Esophagus muscularis mucosa (tissue), 4 donors: ENCODE measurements around the gene APLNR. TPM values are rescaled to one million over a fixed set of nuclear protein-coding genes. Genes with fewer than 3 reads are reported as not detected.

ENCODE experiments used
- DNase-seq: peaks from one replicate; pipeline ENCODE4 v3.0.0-alpha.2; 2017; ENCODE audit errors: extremely low spot score
- H3K27ac ChIP-seq, 4 donors: fragments of 200-600 bp; sonication (generic); replicated peaks in 1 of 4; 1 replicate in 3 of 4; 2 replicates in 1 of 4; pipeline ENCODE4 v1.5.1; 2016 to 2019; ENCODE audit warnings: mild to moderate bottlenecking in 1 of 4
- H3K27me3 ChIP-seq, 4 donors: fragments of 200-600 bp; sonication (generic); one replicate each; pipeline versions ENCODE4 v1.5.1 to v1.6.0; 2016 to 2019
- H3K36me3 ChIP-seq, 4 donors: fragments of 200-600 bp; sonication (generic); one replicate each; pipeline ENCODE4 v1.5.1; 2016 to 2019
- H3K4me1 ChIP-seq, 4 donors: fragments of 200-600 bp; sonication (generic); one replicate each; pipeline ENCODE4 v1.5.1; 2016 to 2019
- H3K4me3 ChIP-seq, 4 donors: fragments of 200-600 bp; sonication (generic); 1 replicate in 2 of 4; 2 replicates in 2 of 4; pipeline ENCODE4 v1.5.1; 2016 to 2019; ENCODE audit warnings: mild to moderate bottlenecking in 4 of 4, moderate library complexity in 1 of 4
- H3K9me3 ChIP-seq, 4 donors: fragments of 200-600 bp; sonication (generic); 1 replicate in 3 of 4; 2 replicates in 1 of 4; pipeline ENCODE4 v1.5.1; 2016 to 2019
- CTCF ChIP-seq, 3 experiments: fragments of 200-600 bp in 2 of 3; fragments of 450-650 bp in 1 of 3; sonication (generic) in 2 of 3; IDR thresholded peaks; one replicate each; pipeline ENCODE4 v1.5.1; 2017 to 2019; ENCODE audit warnings: antibody characterized with exemption in 3 of 3, mild to moderate bottlenecking in 2 of 3, moderate library complexity in 1 of 3
- EP300 ChIP-seq: sonication (generic); formaldehyde crosslinking; IDR thresholded peaks from one replicate; pipeline ENCODE4 v1.6.1; 2017; ENCODE audit warnings: antibody characterized with exemption
- POLR2A ChIP-seq: fragments of 450-650 bp; IDR thresholded peaks from one replicate; pipeline ENCODE4 v1.6.1; 2017; ENCODE audit warnings: antibody characterized with exemption, moderate library complexity, mild to moderate bottlenecking, low read depth
- POLR2AphosphoS5 ChIP-seq, 2 donors: sonication (generic); formaldehyde crosslinking; IDR thresholded peaks; one replicate each; pipeline ENCODE4 v1.6.1; 2017; ENCODE audit warnings: antibody characterized with exemption in 2 of 2
- WGBS: methylation state at CpG from one replicate; pipeline ENCODE4 v1.1.5; 2018; 5-methylcytosine and 5-hydroxymethylcytosine counted together
- intact Hi-C: fragments of 100-400 bp; cut with DNase I; formaldehyde crosslinking; loops from one replicate; pipeline ENCODE4 v1.15.1; 2023
- total RNA-seq, 4 donors: library from RNA; depleted of rRNA; stranded (reverse); fragments of >200 nt; gene quantifications; one replicate each; pipeline versions ENCODE4 v1.1.0 to v1.2.1, GENCODE V29; 2016

APLNR gene
- total RNA-seq, 4 donors from 2014 or later, result 1.7 to 6.3 (median 3.8) TPM

- Histone ChIP-seq H3K4me1 (peaks cover 0 to 26% (median 4%) of the 10 kb centered on the region in 4 donors), H3K27ac (no peak overlapping the region), H3K9me3 (peaks cover 0 to 9% (median 1%) of the 10 kb centered on the region in 4 donors), H3K4me3 (no peak overlapping the region), H3K36me3 (no peaks in the 10 kb centered on the region), H3K27me3 (no peaks in the 10 kb centered on the region)
- intact Hi-C loops, result no loop called here
- no peak for TF ChIP-seq POLR2A
- TF ChIP-seq EP300, result no peak
- no peak for TF ChIP-seq POLR2AphosphoS5 (IDR thresholded peaks at IDR 0.05)
- TF ChIP-seq CTCF (IDR thresholded peaks at IDR 0.05), result no peak
- 66% methylated on average over 4 of the region's 4 CpGs for WGBS
- no peak for DNase-seq
Measured at GRCh38 chr11:57262157-57262556, 25.1 kb upstream of the APLNR start.

- no peak for DNase-seq
Measured at GRCh38 chr11:57260937-57261783, 24.1 kb upstream of the APLNR start.

GRCh38 chr11:57256119-57256518, 19.1 kb upstream of the APLNR start:
- Histone ChIP-seq H3K36me3 (no peaks in the 10 kb centered on the region), H3K27me3 (no peaks in the 10 kb centered on the region), H3K27ac (no peak overlapping the region), H3K9me3 (peaks cover 0 to 14% (median 5%) of the 10 kb centered on the region in 4 donors), H3K4me3 (no peak overlapping the region), H3K4me1 (peaks cover 4 to 12% (median 5%) of the 10 kb centered on the region in 4 donors)
- TF ChIP-seq EP300 (no peak), CTCF (IDR thresholded peaks at IDR 0.05) (no peak), POLR2AphosphoS5 (IDR thresholded peaks at IDR 0.05) (no peak), POLR2A (no peak)
- DNase-seq, result no peak
- intact Hi-C loops, result no loop called here

More at GRCh38 chr11:57260937-57261783, 24.1 kb upstream of the APLNR start:
- H3K9me3 ChIP-seq, result peaks cover 0 to 18% (median 5%) of the 10 kb centered on the region in 4 donors
- 65% methylated on average over 5 of the region's 5 CpGs for WGBS
- H3K36me3 ChIP-seq, result no peaks in the 10 kb centered on the region
- peaks cover 0 to 26% (median 4%) of the 10 kb centered on the region in 4 donors for H3K4me1 ChIP-seq
- TF ChIP-seq POLR2A (no peak), CTCF (IDR thresholded peaks at IDR 0.05) (no peak), POLR2AphosphoS5 (IDR thresholded peaks at IDR 0.05) (no peak), EP300 (no peak)
- H3K27me3 ChIP-seq, result no peaks in the 10 kb centered on the region
- intact Hi-C loops, result no loop called here
- no peak overlapping the region for H3K4me3 ChIP-seq
- no peak overlapping the region for H3K27ac ChIP-seq

GRCh38 chr11:57255618-57256017, 18.6 kb upstream of the APLNR start:
- Histone ChIP-seq H3K4me3 (no peak overlapping the region), H3K9me3 (peaks cover 0 to 14% (median 5%) of the 10 kb centered on the region in 4 donors), H3K27ac (no peak overlapping the region), H3K27me3 (no peaks in the 10 kb centered on the region), H3K36me3 (no peaks in the 10 kb centered on the region), H3K4me1 (peaks cover 4 to 13% (median 5%) of the 10 kb centered on the region in 4 donors)
- no peak for TF ChIP-seq CTCF (IDR thresholded peaks at IDR 0.05)
- no peak for TF ChIP-seq EP300
- TF ChIP-seq POLR2A, result no peak
- TF ChIP-seq POLR2AphosphoS5 (IDR thresholded peaks at IDR 0.05), result no peak
- DNase-seq, result no peak
- 25% methylated on average over 1 of the region's 1 CpG for WGBS
- intact Hi-C loops, result no loop called here
